SK-N-SH (cell line): ENCODE data around the gene GART. TPM values are rescaled to one million over a fixed set of nuclear protein-coding genes. Genes with fewer than 3 reads are reported as not detected.

Experiments used
- CTCF ChIA-PET: fragments of 300-600, 350-600 bp; formaldehyde crosslinking; extraction: SDS; loops from one replicate; lab custom pipeline; 2021; lab: Yijun Ruan, JAX
- POLR2A ChIA-PET: fragments of 350-600 bp; sonication (Branson Sonifier 250); formaldehyde crosslinking; extraction: SDS; loops from one replicate; lab custom pipeline; 2020; ENCODE audit warnings: antibody characterized with exemption, inconsistent platforms; lab: Yijun Ruan, JAX
- DNase-seq: peaks from one replicate; pipeline ENCODE4 v3.0.0; 2012
- H2AFZ ChIP-seq: fragments of 200-600 bp; sonication (generic); 2 replicates; pipeline ENCODE4 v1.8.1; 2016; ENCODE audit warnings: antibody characterized with exemption, mild to moderate bottlenecking, low read depth
- H3F3A ChIP-seq: fragments of 200-600 bp; sonication (generic); replicated peaks from 2 replicates; pipeline ENCODE3; 2016; ENCODE audit warnings: antibody characterized with exemption, mild to moderate bottlenecking; ENCODE audit not compliant: insufficient read depth
- H3K27ac ChIP-seq, 2 experiments: fragments of 200-500 bp in 1 of 2; fragments of 200-600 bp in 1 of 2; sonication (Bioruptor generic) in 1 of 2; sonication (generic), shearing (Covaris generic) in 1 of 2; 2 replicates each; pipeline versions ENCODE4 v1.5.1 to v1.6.1; 2014 to 2016; ENCODE audit warnings: low read depth in 2 of 2, inconsistent platforms in 1 of 2, low read length in 1 of 2, mild to moderate bottlenecking in 1 of 2, mixed read lengths in 1 of 2
- H3K27me3 ChIP-seq: fragments of 200-600 bp; sonication (generic), shearing (Covaris generic); 2 replicates; pipeline ENCODE4 v1.6.1; 2016; ENCODE audit warnings: mixed run types; ENCODE audit not compliant: insufficient read depth
- H3K36me3 ChIP-seq, 2 experiments: fragments of 200-500 bp in 1 of 2; fragments of 200-600 bp in 1 of 2; sonication (Bioruptor generic) in 1 of 2; sonication (generic) in 1 of 2; replicated peaks in 1 of 2; 2 replicates each; pipeline versions ENCODE3 to v1.5.1; 2014 to 2016; ENCODE audit warnings: low read length in 1 of 2, mild to moderate bottlenecking in 1 of 2; ENCODE audit not compliant: insufficient read depth in 2 of 2, control insufficient read depth in 1 of 2
- H3K4me1 ChIP-seq, 2 experiments: fragments of 200-500 bp in 1 of 2; fragments of 200-600 bp in 1 of 2; sonication (Bioruptor generic) in 1 of 2; sonication (generic), shearing (Covaris generic) in 1 of 2; 2 replicates each; pipeline versions ENCODE4 v1.5.1 to v1.6.1; 2014 to 2016; ENCODE audit warnings: low read depth in 1 of 2, low read length in 1 of 2, mixed run types in 1 of 2; ENCODE audit not compliant: insufficient read depth in 2 of 2, control insufficient read depth in 1 of 2
- H3K4me2 ChIP-seq: fragments of 200-600 bp; sonication (generic), shearing (Covaris generic); 2 replicates; pipeline ENCODE4 v1.6.1; 2017; ENCODE audit warnings: mixed run types
- H3K4me3 ChIP-seq, 2 experiments: fragments of 200-500 bp in 1 of 2; fragments of 200-600 bp in 1 of 2; sonication (Bioruptor generic) in 1 of 2; sonication (generic), shearing (Covaris generic) in 1 of 2; 2 replicates each; pipeline versions ENCODE4 v1.5.1 to v1.8.1; 2014 to 2016; ENCODE audit warnings: low read depth in 2 of 2, inconsistent platforms in 1 of 2, low read length in 1 of 2, mild to moderate bottlenecking in 1 of 2, mixed read lengths in 1 of 2, moderate library complexity in 1 of 2
- H3K79me2 ChIP-seq: fragments of 200-600 bp; sonication (generic); 2 replicates; pipeline ENCODE4 v1.8.1; 2017; ENCODE audit warnings: mild to moderate bottlenecking; ENCODE audit not compliant: insufficient read depth
- H3K9ac ChIP-seq: fragments of 200-600 bp; sonication (generic); 2 replicates; pipeline ENCODE4 v1.6.1; 2017; ENCODE audit warnings: mixed run types
- H3K9me2 ChIP-seq: fragments of 200-600 bp; sonication (generic); 2 replicates; pipeline ENCODE4 v1.6.1; 2017; ENCODE audit warnings: mixed run types
- H3K9me3 ChIP-seq: fragments of 200-600 bp; sonication (generic); 2 replicates; pipeline ENCODE4 v1.6.1; 2017; ENCODE audit warnings: mixed run types, mild to moderate bottlenecking, moderate library complexity
- H4K20me1 ChIP-seq: fragments of 200-600 bp; sonication (generic); 2 replicates; pipeline ENCODE4 v1.6.1; 2017; ENCODE audit warnings: mild to moderate bottlenecking, mixed run types; ENCODE audit not compliant: insufficient read depth
- ELF1 ChIP-seq: IDR thresholded peaks from 2 replicates; pipeline ENCODE4 v1.4.0; 2012
- FOSL2 ChIP-seq: IDR thresholded peaks from 2 replicates; pipeline ENCODE4 v1.4.0; 2012; ENCODE audit warnings: low read depth, mild to moderate bottlenecking, moderate library complexity, borderline replicate concordance
- FOXJ3 ChIP-seq: sonication (generic); formaldehyde crosslinking; IDR thresholded peaks from 2 replicates; pipeline ENCODE4 v1.5.1; 2020; ENCODE audit warnings: mild to moderate bottlenecking, missing genetic modification reagents
- FOXM1 ChIP-seq: IDR thresholded peaks from 2 replicates; pipeline ENCODE4 v1.4.0; 2012; ENCODE audit warnings: low read depth, mild to moderate bottlenecking
- IRF3 ChIP-seq: fragments of 150-350 bp; IDR thresholded peaks from 2 replicates; pipeline ENCODE4 v1.6.1; 2016; ENCODE audit warnings: mild to moderate bottlenecking, low read depth, low read length
- JUND ChIP-seq: IDR thresholded peaks from 2 replicates; pipeline ENCODE4 v1.4.0; 2012
- MAX ChIP-seq: IDR thresholded peaks from 2 replicates; pipeline ENCODE4 v1.4.0; 2012; ENCODE audit warnings: low read depth
- RAD21 ChIP-seq: IDR thresholded peaks from 2 replicates; pipeline ENCODE4 v1.6.1; 2012; ENCODE audit warnings: mild to moderate bottlenecking, low read length
- REST ChIP-seq: IDR thresholded peaks from 2 replicates; pipeline ENCODE4 v1.6.1; 2012; ENCODE audit warnings: mild to moderate bottlenecking, low read depth, low read length, moderate library complexity
- RFX5 ChIP-seq: IDR thresholded peaks from 2 replicates; pipeline ENCODE4 v1.6.1; 2012; ENCODE audit warnings: mild to moderate bottlenecking, improper control_type of control experiment, low read length
- RXRA ChIP-seq: IDR thresholded peaks from 2 replicates; pipeline ENCODE4 v1.4.0; 2012; ENCODE audit warnings: low read depth, mild to moderate bottlenecking, borderline replicate concordance
- TAF1 ChIP-seq: IDR thresholded peaks from 2 replicates; pipeline ENCODE4 v1.6.1; 2012; ENCODE audit warnings: low read depth, mild to moderate bottlenecking, low read length, moderate library complexity, borderline replicate concordance
- USF1 ChIP-seq: IDR thresholded peaks from 2 replicates; pipeline ENCODE4 v1.4.0; 2012; ENCODE audit warnings: low read depth, borderline replicate concordance
- WGBS: methylation state at CpG from one replicate; pipeline ENCODE4 v1.1.6; 2017; ENCODE audit warnings: low lambda C conversion rate; 5-methylcytosine and 5-hydroxymethylcytosine counted together
- polyA plus RNA-seq, 3 experiments: library from polyadenylated mRNA; depleted of rRNA; stranded (reverse); fragments of >200 nt; gene quantifications; 2 replicates each; pipeline ENCODE4 v1.2.3, GENCODE V29; 2012

Gene GART
- polyA plus RNA-seq, 1 of the 3 experiments (the other 2 are of a cell fraction) = 17.3 TPM

GRCh38 chr21:33478182-33478581 is 63.7 kb downstream of the GART start:
- H3K27me3 ChIP-seq = no peaks in the 10 kb centered on the region
- POLR2A ChIA-PET = interaction anchor here (4.0 kb wide), 1 partner anchor 12 kb away, joined by 56 read pairs; the partner anchor contains the start of gene DNAJC28

GRCh38 chr21:33477066-33477465 is 64.9 kb downstream of the GART start:
- Histone ChIP-seq H3K79me2 (peaks cover 62% of the 10 kb centered on the region), H3F3A (peaks cover 16% of the 10 kb centered on the region), H3K36me3 (no peaks in the 10 kb centered on the region), H3K9me2 (no peaks in the 10 kb centered on the region), H3K27ac (no peak overlapping the region), H3K9me3 (no peaks in the 10 kb centered on the region), H3K9ac (no peak overlapping the region), H2AFZ (no peak overlapping the region), H3K4me2 (no peak overlapping the region), H3K4me3 (no peak overlapping the region), H3K4me1 (peaks cover 0 to 4% of the 10 kb centered on the region in 2 experiments; a peak in 1 of 4 replicates), H4K20me1 (no peaks in the 10 kb centered on the region; the same call in 1 of the 2 replicates), H3K27me3 (no peaks in the 10 kb centered on the region)
- ChIA-PET POLR2A (no interaction called here), CTCF (no interaction called here)
- 89% methylated on average over 7 of the region's 7 CpGs for WGBS
- TF ChIP-seq REST = no peak
- no peak for TF ChIP-seq MAX
- no peak for TF ChIP-seq RAD21
- DNase-seq = no peak

More at GRCh38 chr21:33478182-33478581, 63.7 kb downstream of the GART start:
- Histone ChIP-seq H3K9ac (peak overlapping the region; percentile 89; the same call in 1 of the 2 replicates), H3F3A (peaks cover 16% of the 10 kb centered on the region), H3K4me2 (peak overlapping the region; percentile 84), H3K27ac (peak overlapping the region in 1 of 2 experiments; percentile 90; a peak in 1 of 4 replicates), H3K9me3 (no peaks in the 10 kb centered on the region), H2AFZ (0 out of 2 replicates have a peak overlapping the region, but pooled peaks have one; percentile 46), H3K4me1 (peaks cover 0 to 4% of the 10 kb centered on the region in 2 experiments; a peak in 1 of 4 replicates), H3K79me2 (peaks cover 53% of the 10 kb centered on the region), H4K20me1 (no peaks in the 10 kb centered on the region; the same call in 1 of the 2 replicates), H3K9me2 (no peaks in the 10 kb centered on the region), H3K4me3 (peak overlapping the region; percentile 67 to 80), H3K36me3 (no peaks in the 10 kb centered on the region)
- TF ChIP-seq USF1 (no peak), TAF1 (no peak), JUND (no peak), IRF3 (no peak), FOXJ3 (no peak), FOSL2 (no peak), RXRA (no peak), ELF1 (no peak), FOXM1 (no peak), RFX5 (no peak), RAD21 (no peak)
- CTCF ChIA-PET = no interaction called here
- DNase-seq = no peak
- WGBS = 78% methylated on average over 9 of the region's 9 CpGs
